ENCODE measurements around the gene CERKL.

- TF ChIP-seq POLR2A (IDR thresholded peaks at IDR 0.05) (no peak), POLR2AphosphoS5 (IDR thresholded peaks at IDR 0.05) (no peak)
Observed at GRCh38 chr2:181605889-181606837, 50.7 kb downstream of the CERKL start.
